Erythroblast (primary cell): Measurements from ENCODE around the gene HOXB8.

ENCODE experiments used
- GATA1 ChIP-seq: IDR thresholded peaks from 2 replicates; pipeline ENCODE4 v1.6.1; 2011; ENCODE audit warnings: low read depth, mild to moderate bottlenecking, control low read depth, low read length, moderate library complexity
- POLR2A ChIP-seq: IDR thresholded peaks from 2 replicates; pipeline ENCODE4 v1.6.1; 2011; ENCODE audit warnings: mild to moderate bottlenecking, low read length

DNA sequence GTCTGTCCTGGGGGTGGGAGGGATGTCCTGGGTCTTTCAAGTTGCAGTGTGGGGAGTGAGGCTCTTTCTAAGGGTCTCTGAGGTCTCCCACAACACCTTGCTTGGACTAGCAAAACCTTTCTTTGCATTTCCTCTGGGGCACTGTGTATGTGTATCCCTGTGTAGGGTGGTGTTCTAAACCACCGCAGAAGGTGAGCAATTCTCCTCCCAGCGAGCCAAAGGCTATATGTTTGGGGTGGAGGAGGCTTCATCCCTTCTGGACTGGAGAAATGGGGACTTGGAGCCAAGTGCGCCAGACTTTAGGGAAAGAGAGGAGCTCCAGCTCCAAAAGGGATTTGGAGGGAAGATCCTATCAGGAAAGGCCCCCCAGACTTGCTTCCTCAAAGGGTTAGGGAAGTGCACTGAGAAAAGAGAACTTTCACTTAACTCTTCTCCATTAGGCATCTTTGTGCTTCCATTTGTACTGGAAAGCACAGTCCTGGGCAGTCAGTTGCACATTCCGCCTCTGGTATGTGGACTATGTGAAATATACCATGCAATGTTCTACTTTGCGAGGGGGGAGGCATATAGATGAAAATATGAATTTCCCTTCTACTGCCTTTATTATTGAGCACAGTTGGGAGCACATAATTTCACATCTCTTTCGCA is 29.9 kb upstream of the HOXB8 start:
- TF ChIP-seq POLR2A (no peak), GATA1 (no peak)
